ENCODE measurements around the gene PALM. TPM values are rescaled to one million over a fixed set of nuclear protein-coding genes. Genes with fewer than 3 reads are reported as not detected.

The PALM gene
- total and polyA plus RNA-seq, 10 of the 15 experiments (the other 5 are each of a cell fraction or from before 2014, with no cell fraction given): 0.09 to 0.95 (median 0.23) TPM; not detected in 2

GRCh38 chr19:787536-787935, 78.8 kb downstream of the PALM start:
- H3K9me3 ChIP-seq (replicated peaks; ENCODE audit: control insufficient read depth, insufficient read depth, low read length): no peaks in the 10 kb centered on the region
- ChIA-PET CTCF (no interaction called here), POLR2A (no interaction called here), RAD21 (ENCODE audit: unreplicated experiment) (no interaction called here), SMC1A (ENCODE audit: uncharacterized antibody, unreplicated experiment) (no interaction called here)
- no peak overlapping the region for H2AFZ ChIP-seq (ENCODE audit: control insufficient read depth, low read depth, low read length)
- WGBS (ENCODE audit: insufficient coverage, insufficient replicate concordance, low lambda C conversion rate, missing lambda C conversion rate): 67% methylated on average over 16 of the region's 16 CpGs
- H3K36me3 ChIP-seq (ENCODE audit: control insufficient read depth in 2 of 2, insufficient read depth in 2 of 2, low read length in 1 of 2): no peaks in the 10 kb centered on the region
- no peaks in the 10 kb centered on the region for H4K20me1 ChIP-seq (ENCODE audit: control insufficient read depth, insufficient read depth)
- no peaks in the 10 kb centered on the region for H3K4me1 ChIP-seq (ENCODE audit: control insufficient read depth, insufficient read depth, low read length)
- no peaks in the 10 kb centered on the region for H3K79me2 ChIP-seq (ENCODE audit: control insufficient read depth, insufficient read depth, low read length)
- BruUV-seq (replicated peaks): no TSS peak
- FAIRE-seq (no peak), DNase-seq (ENCODE audit: low read depth, low spot score) (no peak), ATAC-seq (no peak)
- H3K27me3 ChIP-seq (replicated peaks in 1 of 2; ENCODE audit: control insufficient read depth in 2 of 2, insufficient read depth in 2 of 2, low read length in 1 of 2): no peaks in the 10 kb centered on the region; a peak in 1 of 4 replicates
- TF ChIP-seq STAT3 (IDR thresholded peaks at IDR 0.05; ENCODE audit: low read depth, low read length): no peak
- TF ChIP-seq BACH1 (IDR thresholded peaks at IDR 0.05; ENCODE audit: borderline replicate concordance): no peak
- TF ChIP-seq SREBF1 (IDR thresholded peaks at IDR 0.05; ENCODE audit: low read length): no peak
- TF ChIP-seq ZNF217 (IDR thresholded peaks at IDR 0.05): no peak
- TF ChIP-seq, protein P1, sequence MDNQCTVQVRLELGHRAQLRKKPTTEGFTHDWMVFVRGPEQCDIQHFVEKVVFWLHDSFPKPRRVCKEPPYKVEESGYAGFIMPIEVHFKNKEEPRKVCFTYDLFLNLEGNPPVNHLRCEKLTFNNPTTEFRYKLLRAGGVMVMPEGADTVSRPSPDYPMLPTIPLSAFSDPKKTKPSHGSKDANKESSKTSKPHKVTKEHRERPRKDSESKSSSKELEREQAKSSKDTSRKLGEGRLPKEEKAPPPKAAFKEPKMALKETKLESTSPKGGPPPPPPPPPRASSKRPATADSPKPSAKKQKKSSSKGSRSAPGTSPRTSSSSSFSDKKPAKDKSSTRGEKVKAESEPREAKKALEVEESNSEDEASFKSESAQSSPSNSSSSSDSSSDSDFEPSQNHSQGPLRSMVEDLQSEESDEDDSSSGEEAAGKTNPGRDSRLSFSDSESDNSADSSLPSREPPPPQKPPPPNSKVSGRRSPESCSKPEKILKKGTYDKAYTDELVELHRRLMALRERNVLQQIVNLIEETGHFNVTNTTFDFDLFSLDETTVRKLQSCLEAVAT (IDR thresholded peaks at IDR 0.05): no peak
- TF ChIP-seq RBBP5 (conservative IDR thresholded peaks at IDR 0.05): no peak
- no peak for TF ChIP-seq MEF2A (IDR thresholded peaks at IDR 0.05; ENCODE audit: insufficient read depth, low read depth, low read length)
- no peak for TF ChIP-seq E2F8 (IDR thresholded peaks at IDR 0.05; ENCODE audit: low read depth, partially characterized antibody)
- H3K27ac ChIP-seq (ENCODE audit: control insufficient read depth, insufficient read depth): no peak overlapping the region
- H3K9ac ChIP-seq (ENCODE audit: control insufficient read depth, insufficient read depth, low read length): no peak overlapping the region
- H3K4me3 ChIP-seq: no peak overlapping the region
- intact Hi-C loops (cut with micrococcal nuclease; ENCODE audit: unreplicated experiment) (no loop called here), in situ Hi-C loops (cut with MboI) (no loop called here)
- no peak overlapping the region for H3K4me2 ChIP-seq (ENCODE audit: control insufficient read depth, insufficient read depth)
